Right forelimb (tissue), 1 donor: ENCODE results near the gene EEFSEC.

ENCODE experiments used
- DNase-seq: peaks from one replicate; pipeline ENCODE4 v3.0.0-alpha.2; 2018

Gene EEFSEC

GRCh38 chr3:128290484-128290883, 137.2 kb downstream of the EEFSEC start:
- DNase-seq, result no peak

GRCh38 chr3:128293930-128294329, 140.6 kb downstream of the EEFSEC start:
- DNase-seq, result no peak

- no peak for DNase-seq
These were observed 141.8 kb downstream of the EEFSEC start for GRCh38 chr3:128294999-128295468.

- DNase-seq, result no peak
These were observed 143.4 kb downstream of the EEFSEC start for GRCh38 chr3:128296469-128297251.

- DNase-seq, result no peak
These were observed 144.3 kb downstream of the EEFSEC start for GRCh38 chr3:128297401-128298138.

GRCh38 chr3:128301186-128302023, 148.1 kb downstream of the EEFSEC start:
- DNase-seq, result no peak

- DNase-seq, result no peak
These were observed 153.2 kb downstream of the EEFSEC start for GRCh38 chr3:128306481-128306880.

- no peak for DNase-seq
These were observed 153.8 kb downstream of the EEFSEC start for GRCh38 chr3:128307029-128307633.

- no peak for DNase-seq
These were observed 154.6 kb downstream of the EEFSEC start for GRCh38 chr3:128307781-128308469.

- DNase-seq, result no peak
These were observed 155.7 kb downstream of the EEFSEC start for GRCh38 chr3:128309026-128309425.

GRCh38 chr3:128310286-128311058, 157.2 kb downstream of the EEFSEC start:
- no peak for DNase-seq

- DNase-seq, result no peak
These were observed 158.2 kb downstream of the EEFSEC start for GRCh38 chr3:128311441-128311844.

- no peak for DNase-seq
These were observed 159.0 kb downstream of the EEFSEC start for GRCh38 chr3:128312271-128312670.

GRCh38 chr3:128313071-128313725, 159.9 kb downstream of the EEFSEC start:
- DNase-seq, result no peak

GRCh38 chr3:128313935-128314334, 160.7 kb downstream of the EEFSEC start:
- DNase-seq, result no peak

GRCh38 chr3:128315313-128315712, 162.0 kb downstream of the EEFSEC start:
- no peak for DNase-seq

- no peak for DNase-seq
These were observed 163.2 kb downstream of the EEFSEC start for GRCh38 chr3:128316481-128316891.

- DNase-seq, result no peak
These were observed 163.9 kb downstream of the EEFSEC start for GRCh38 chr3:128317101-128317697.

GRCh38 chr3:128317698-128318231, 164.5 kb downstream of the EEFSEC start:
- no peak for DNase-seq
